Astrocyte of the cerebellum (primary cell): ENCODE results near the gene AP2A1.

Experiments used
- DNase-seq: peaks from one replicate; pipeline ENCODE4 v3.0.0-alpha.2; 2011; ENCODE audit warnings: low read depth
- H3K4me3 ChIP-seq: 2 replicates; pipeline ENCODE4 v1.5.1; 2011; ENCODE audit warnings: mild to moderate bottlenecking, low read depth, low read length, moderate library complexity
- CTCF ChIP-seq: IDR thresholded peaks from 2 replicates; pipeline ENCODE4 v1.5.1; 2012; ENCODE audit warnings: low read length, low read depth, moderate library complexity, mild to moderate bottlenecking; ENCODE audit errors: missing control alignments
- in situ Hi-C: cut with HindIII; loops from 2 replicates; pipeline ENCODE4 v1.10.0; 2017; ENCODE audit warnings: low sequenced_read_pairs

The AP2A1 gene

DNA sequence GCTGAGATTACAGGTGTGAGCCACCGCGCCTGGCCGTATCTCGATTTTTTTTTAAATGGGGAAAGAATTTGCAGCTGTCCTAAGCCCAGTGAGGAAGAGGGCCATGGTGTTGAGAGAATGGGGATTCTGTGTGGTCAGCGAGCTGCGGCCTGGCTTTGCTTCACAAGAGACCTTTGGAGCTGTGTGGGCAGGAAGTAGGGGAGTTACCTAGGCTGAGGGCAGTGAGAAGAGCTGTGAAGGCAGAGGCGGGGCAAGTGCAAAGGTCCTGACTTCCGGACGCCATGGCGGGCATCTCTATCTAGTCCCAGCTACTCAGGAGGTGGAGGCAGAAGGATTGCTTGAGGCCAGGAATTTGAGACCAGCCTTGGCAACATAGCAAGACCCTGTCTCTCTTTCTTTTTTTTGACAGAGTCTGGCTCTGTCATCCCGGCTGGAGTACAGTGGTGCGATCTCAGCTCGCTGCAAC is 4.9 kb downstream of the AP2A1 start:
- no peak overlapping the region for H3K4me3 ChIP-seq
- in situ Hi-C loops = no loop called here
- TF ChIP-seq CTCF = no peak
- no peak for DNase-seq

DNA sequence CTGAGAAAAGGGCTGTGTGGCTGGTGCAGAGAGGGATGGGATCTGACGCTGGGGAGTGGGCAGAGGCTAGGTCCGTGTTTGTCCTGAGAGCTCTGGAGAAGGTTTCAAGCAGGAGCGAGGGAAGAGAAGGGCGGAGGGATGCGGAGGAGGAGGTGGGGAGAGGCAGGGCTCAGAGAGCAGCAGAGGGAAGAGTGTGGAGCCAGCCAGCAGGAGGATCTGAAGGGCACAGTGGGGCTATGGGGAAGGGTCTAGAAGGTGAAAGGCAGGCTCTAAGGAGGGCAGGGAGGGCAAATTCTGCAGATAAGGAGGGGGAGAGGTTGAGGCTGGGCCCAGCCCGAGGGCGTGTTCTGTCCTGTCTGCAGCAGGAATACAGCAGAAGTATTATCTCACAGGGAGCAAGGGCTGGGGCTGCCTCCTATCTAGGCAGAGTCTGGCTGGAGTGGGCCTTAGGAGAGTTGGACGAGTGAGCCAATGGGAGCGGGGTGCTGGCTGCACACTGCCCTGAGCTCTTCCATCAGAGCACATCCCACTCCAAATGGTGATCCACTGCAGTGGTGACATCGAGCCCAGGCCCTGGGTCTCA is 6.1 kb downstream of the AP2A1 start:
- H3K4me3 ChIP-seq = no peak overlapping the region
- DNase-seq = no peak
- no peak for TF ChIP-seq CTCF
- in situ Hi-C loops = no loop called here

GRCh38 chr19:49773663-49774350 is 7.0 kb downstream of the AP2A1 start:
- TF ChIP-seq CTCF = no peak
- in situ Hi-C loops = no loop called here
- no peak for DNase-seq
- no peak overlapping the region for H3K4me3 ChIP-seq

DNA sequence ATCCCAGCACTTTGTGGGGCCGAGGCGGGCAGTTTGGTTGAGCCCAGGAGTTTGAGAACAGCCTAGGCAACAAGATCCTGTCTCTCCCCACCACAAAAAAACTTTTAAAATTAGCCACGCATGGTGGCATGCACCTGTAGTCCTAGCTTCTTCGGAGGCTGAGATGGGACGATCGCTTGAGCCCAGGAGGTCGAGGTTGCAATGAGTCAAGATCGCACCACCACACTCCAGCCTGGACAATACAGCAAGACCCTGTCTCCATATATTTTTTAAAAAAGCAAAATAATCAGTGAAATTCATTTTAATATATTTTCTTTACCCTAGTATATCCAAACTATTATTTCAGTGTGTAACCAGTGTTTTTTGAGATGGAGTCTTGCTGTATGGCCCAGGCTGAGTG is 8.2 kb downstream of the AP2A1 start:
- in situ Hi-C loops = no loop called here
- TF ChIP-seq CTCF = no peak
- no peak overlapping the region for H3K4me3 ChIP-seq
- DNase-seq = no peak

DNA sequence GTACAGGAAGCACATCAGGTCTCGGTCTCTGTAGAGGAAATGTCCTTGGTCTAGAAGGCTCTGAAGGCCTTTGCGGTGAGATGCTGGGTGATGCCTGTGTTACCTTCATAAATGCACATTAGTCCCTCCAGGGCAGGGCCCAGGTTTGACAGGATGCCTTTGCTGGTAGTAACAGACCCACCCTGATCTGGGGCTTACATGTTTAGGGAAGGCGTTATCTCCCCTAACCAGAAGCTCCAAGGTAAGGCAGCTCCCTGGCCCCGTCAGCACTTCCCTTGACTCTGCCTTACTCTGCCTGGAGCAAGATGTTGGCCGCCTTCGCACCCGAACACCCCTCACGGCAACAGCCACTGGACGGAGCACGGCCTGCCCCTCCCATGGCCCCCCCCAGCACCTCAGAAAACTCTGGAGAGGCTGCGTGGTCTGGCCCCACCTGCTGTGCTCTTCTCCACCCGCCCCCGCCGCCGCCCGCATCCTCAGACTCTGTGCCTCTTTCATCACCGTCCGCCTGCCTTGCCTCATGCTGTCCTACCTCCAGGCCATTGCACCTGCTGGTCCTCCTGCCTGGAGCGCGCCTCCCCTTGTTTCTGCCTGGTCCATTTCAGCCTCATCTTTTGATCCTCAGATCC is 9.1 kb downstream of the AP2A1 start:
- H3K4me3 ChIP-seq = no peak overlapping the region
- in situ Hi-C loops = no loop called here
- TF ChIP-seq CTCF = no peak
- DNase-seq = no peak

GRCh38 chr19:49776371-49776764 is 9.6 kb downstream of the AP2A1 start:
- in situ Hi-C loops = no loop called here
- H3K4me3 ChIP-seq = no peak overlapping the region
- no peak for DNase-seq
- TF ChIP-seq CTCF = no peak
